Epithelial cell of esophagus (primary cell): Measurements from ENCODE around the gene VRK3.

Source experiments
- DNase-seq: peaks from one replicate; pipeline ENCODE4 v3.0.0; 2010; ENCODE audit warnings: low read depth
- H3K4me3 ChIP-seq: 2 replicates; pipeline ENCODE4 v1.5.1; 2011; ENCODE audit warnings: mild to moderate bottlenecking, low read length, control low read depth
- TF ChIP-seq, protein P1 (sequence below): IDR thresholded peaks from 2 replicates; pipeline ENCODE4 v1.5.1; 2011; ENCODE audit warnings: low read depth, mild to moderate bottlenecking, low read length, control low read depth, inconsistent platforms; ENCODE audit not compliant: insufficient read depth; ENCODE audit errors: missing control alignments

VRK3 gene

DNA sequence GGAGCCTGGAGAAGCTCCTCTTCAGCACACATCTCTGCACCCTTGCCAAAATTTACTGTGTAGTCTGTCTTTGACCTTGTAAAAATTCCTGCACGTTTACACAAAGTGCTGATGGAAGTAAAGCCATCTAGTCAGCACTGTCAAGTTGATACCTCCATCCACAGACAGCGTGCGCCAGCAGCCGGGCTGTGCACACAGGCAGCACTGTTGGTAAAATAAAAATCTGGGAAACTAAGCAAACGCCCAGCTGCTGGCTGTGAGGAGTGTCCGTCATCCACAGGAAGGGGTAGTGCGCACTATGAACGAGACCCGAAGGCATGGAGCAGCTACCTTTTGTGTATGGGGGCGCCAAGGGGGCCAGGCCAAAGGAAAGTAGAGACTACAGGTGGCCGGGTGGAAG is 46.8 kb downstream of the VRK3 start:
- TF ChIP-seq, protein P1, sequence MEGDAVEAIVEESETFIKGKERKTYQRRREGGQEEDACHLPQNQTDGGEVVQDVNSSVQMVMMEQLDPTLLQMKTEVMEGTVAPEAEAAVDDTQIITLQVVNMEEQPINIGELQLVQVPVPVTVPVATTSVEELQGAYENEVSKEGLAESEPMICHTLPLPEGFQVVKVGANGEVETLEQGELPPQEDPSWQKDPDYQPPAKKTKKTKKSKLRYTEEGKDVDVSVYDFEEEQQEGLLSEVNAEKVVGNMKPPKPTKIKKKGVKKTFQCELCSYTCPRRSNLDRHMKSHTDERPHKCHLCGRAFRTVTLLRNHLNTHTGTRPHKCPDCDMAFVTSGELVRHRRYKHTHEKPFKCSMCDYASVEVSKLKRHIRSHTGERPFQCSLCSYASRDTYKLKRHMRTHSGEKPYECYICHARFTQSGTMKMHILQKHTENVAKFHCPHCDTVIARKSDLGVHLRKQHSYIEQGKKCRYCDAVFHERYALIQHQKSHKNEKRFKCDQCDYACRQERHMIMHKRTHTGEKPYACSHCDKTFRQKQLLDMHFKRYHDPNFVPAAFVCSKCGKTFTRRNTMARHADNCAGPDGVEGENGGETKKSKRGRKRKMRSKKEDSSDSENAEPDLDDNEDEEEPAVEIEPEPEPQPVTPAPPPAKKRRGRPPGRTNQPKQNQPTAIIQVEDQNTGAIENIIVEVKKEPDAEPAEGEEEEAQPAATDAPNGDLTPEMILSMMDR: no peak
- no peak for DNase-seq
- no peak overlapping the region for H3K4me3 ChIP-seq

DNA sequence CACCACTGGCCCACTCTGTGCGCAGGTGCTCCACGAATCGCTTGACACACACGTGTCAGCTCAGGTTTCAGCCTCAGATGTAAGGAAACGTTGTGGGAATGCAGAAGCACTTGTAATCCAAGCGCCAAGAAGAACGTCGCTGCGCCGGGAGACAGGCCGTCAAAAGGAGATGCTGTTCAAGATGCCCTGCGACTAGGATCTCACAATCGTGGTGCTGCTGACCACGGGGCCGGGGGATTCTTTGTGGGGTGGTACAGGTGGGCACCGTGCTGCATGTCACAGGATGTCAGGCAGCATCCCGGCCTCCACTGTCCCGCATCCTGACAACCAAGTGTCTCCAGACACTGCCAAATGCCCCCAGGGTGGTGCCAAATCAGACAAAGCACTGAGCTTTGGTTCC is 47.3 kb downstream of the VRK3 start:
- TF ChIP-seq, protein P1: no peak
- DNase-seq: no peak
- no peak overlapping the region for H3K4me3 ChIP-seq

DNA sequence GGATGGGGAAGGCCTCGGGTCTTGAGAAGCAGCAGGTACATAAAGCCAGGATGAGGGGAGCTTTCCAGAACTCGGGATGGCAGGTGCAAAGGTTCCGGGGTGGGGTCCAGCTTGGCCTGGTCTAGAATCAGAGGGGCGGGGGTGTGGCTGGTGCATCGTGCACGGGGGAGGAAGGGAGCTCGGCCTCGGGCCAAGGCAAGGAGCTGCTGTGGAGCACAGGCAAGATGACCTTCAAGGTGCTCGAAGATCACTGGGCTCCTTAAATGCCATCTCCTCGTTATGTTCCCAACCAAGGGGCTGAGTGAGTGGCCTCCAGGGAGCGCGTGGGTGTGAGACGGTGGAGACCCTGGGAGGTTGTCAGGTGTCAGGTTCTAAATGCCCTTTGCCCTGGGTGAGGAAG is 48.1 kb downstream of the VRK3 start:
- no peak overlapping the region for H3K4me3 ChIP-seq
- no peak for DNase-seq
- TF ChIP-seq, protein P1: no peak

DNA sequence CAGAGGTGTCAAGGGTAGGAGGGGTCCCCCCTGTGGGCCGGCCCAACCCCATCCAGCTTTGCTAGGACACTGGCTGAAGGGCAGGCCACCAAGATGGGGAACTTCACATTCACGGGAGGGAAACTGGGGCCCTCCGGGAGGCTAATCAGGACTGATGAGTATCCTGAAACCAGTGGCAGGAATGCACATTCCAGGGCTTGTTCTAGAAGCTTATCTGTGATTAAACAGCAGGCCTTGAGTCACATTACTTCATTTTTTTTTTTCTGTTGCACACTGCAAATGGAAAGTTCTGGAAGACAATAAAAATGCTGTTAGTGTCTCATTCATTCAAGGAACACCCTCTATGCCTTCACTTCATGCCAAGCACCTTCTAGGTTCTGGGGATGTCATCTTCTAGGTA is 48.7 kb downstream of the VRK3 start:
- TF ChIP-seq, protein P1: no peak
- no peak overlapping the region for H3K4me3 ChIP-seq
- no peak for DNase-seq

DNA sequence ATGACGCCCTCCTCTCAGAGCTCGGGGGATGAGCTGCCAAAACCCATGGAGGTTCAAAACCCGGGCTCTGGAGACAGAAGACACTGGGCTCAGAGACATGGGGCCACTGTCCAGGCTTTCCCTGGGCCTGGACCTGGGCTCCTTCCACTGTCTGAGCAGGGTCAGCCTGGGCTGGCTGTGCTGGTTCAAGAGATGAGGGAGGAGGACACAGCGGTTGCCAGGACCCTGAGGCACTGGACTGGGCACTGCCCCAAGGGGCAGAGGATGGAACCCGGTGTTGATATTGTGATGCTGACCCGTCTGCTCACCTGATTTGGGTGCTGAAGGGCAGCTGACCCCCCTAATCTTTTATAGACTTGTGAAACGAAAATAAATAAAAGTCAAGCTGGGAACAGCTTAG is 50.1 kb downstream of the VRK3 start:
- TF ChIP-seq, protein P1: no peak
- DNase-seq: no peak
- no peak overlapping the region for H3K4me3 ChIP-seq

DNA sequence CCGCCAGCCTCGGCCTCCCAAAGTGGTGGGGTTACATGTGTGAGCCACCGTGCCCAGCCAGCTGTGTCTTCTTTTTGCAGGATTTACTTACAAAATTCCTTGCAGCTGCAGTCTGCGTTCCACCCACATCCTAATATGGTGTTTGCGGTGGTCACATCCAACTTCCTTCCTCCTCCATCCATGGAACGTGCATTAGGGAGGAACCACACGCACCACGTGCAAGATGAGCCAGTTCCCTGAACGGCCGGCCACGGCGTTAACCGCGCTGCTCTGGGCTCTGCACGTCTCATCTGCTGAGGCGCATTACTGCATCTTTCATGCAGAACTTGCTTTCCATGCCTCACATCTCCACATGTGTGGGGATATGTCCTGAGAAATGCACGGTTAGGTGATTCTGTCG is 51.2 kb downstream of the VRK3 start:
- TF ChIP-seq, protein P1: no peak
- DNase-seq: no peak
- no peak overlapping the region for H3K4me3 ChIP-seq

DNA sequence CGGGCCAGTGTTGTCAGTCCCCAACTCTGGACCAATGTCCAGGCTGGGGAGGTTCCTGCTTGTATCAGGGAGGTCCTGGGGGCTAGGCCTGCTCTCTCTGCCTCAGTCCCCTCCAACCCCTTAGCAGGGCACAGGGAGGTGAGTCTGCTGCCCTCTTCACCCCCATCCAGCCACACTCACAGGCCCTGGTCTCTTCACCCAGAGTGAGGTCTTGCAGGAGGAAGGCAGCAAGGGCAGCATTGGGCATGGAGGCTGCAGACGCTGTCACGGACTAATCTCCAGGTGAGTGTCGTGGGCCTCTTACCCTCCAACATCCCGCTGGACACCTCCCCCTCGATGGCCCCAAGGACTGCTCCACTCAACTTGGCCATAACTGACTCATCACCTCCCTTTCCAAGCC is 52.3 kb downstream of the VRK3 start:
- no peak for DNase-seq
- H3K4me3 ChIP-seq: no peak overlapping the region
- TF ChIP-seq, protein P1: no peak
